Ishikawa (cell line): Measurements from ENCODE around the gene PTPN6.

Source experiments
- CEBPB ChIP-seq: IDR thresholded peaks from 2 replicates; pipeline ENCODE4 v1.6.1; 2012
- CREB1 ChIP-seq: IDR thresholded peaks from 2 replicates; pipeline ENCODE4 v1.6.1; 2012; ENCODE audit warnings: low read depth
- EGR1 ChIP-seq: IDR thresholded peaks from 2 replicates; pipeline ENCODE4 v1.6.1; 2012
- EP300 ChIP-seq: IDR thresholded peaks from 2 replicates; pipeline ENCODE4 v1.6.1; 2012; ENCODE audit warnings: borderline replicate concordance
- FOXM1 ChIP-seq: IDR thresholded peaks from 2 replicates; pipeline ENCODE4 v1.6.1; 2012; ENCODE audit warnings: low read depth, borderline replicate concordance
- NFIC ChIP-seq: IDR thresholded peaks from 2 replicates; pipeline ENCODE4 v1.6.1; 2012
- RAD21 ChIP-seq: IDR thresholded peaks from 2 replicates; pipeline ENCODE4 v1.6.1; 2012; ENCODE audit warnings: low read depth
- TAF1 ChIP-seq: IDR thresholded peaks from 2 replicates; pipeline ENCODE4 v1.6.1; 2012; ENCODE audit warnings: low read depth, mild to moderate bottlenecking
- YY1 ChIP-seq: IDR thresholded peaks from 2 replicates; pipeline ENCODE4 v1.6.1; 2012; ENCODE audit warnings: low read depth
- ZBTB7A ChIP-seq: IDR thresholded peaks from 2 replicates; pipeline ENCODE4 v1.6.1; 2012; ENCODE audit warnings: low read depth
- TF ChIP-seq, protein P1 (sequence below): IDR thresholded peaks from 2 replicates; pipeline ENCODE4 v1.6.1; 2012
- TF ChIP-seq, protein P2 (sequence below): IDR thresholded peaks from 2 replicates; pipeline ENCODE4 v1.6.1; 2012; ENCODE audit warnings: low read depth, mild to moderate bottlenecking
- TF ChIP-seq, protein P3 (sequence below): IDR thresholded peaks from 2 replicates; pipeline ENCODE4 v1.6.1; 2012

DNA sequence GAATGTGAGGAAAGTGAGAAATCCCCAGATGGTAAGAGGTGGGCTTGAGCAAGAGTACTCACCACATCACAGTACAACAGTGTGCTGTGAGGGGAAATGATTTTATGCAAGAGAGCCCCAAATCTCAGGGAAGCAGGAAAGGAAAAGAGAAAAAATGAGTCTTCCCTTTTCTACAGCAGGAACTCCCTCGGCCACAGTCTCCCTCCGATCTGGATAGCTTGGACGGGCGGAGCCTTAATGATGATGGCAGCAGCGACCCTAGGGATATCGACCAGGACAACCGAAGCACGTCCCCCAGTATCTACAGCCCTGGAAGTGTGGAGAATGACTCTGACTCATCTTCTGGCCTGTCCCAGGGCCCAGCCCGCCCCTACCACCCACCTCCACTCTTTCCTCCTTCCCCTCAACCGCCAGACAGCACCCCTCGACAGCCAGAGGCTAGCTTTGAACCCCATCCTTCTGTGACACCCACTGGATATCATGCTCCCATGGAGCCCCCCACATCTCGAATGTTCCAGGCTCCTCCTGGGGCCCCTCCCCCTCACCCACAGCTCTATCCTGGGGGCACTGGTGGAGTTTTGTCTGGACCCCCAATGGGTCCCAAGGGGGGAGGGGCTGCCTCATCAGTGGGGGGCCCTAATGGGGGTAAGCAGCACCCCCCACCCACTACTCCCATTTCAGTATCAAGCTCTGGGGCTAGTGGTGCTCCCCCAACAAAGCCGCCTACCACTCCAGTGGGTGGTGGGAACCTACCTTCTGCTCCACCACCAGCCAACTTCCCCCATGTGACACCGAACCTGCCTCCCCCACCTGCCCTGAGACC is 15.6 kb upstream of the PTPN6 start:
- TF ChIP-seq, protein P1, sequence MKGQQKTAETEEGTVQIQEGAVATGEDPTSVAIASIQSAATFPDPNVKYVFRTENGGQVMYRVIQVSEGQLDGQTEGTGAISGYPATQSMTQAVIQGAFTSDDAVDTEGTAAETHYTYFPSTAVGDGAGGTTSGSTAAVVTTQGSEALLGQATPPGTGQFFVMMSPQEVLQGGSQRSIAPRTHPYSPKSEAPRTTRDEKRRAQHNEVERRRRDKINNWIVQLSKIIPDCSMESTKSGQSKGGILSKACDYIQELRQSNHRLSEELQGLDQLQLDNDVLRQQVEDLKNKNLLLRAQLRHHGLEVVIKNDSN: no peak
- no peak for TF ChIP-seq EP300
- no peak for TF ChIP-seq CREB1
- TF ChIP-seq YY1: no peak
- TF ChIP-seq FOXM1: no peak
- TF ChIP-seq, protein P2, sequence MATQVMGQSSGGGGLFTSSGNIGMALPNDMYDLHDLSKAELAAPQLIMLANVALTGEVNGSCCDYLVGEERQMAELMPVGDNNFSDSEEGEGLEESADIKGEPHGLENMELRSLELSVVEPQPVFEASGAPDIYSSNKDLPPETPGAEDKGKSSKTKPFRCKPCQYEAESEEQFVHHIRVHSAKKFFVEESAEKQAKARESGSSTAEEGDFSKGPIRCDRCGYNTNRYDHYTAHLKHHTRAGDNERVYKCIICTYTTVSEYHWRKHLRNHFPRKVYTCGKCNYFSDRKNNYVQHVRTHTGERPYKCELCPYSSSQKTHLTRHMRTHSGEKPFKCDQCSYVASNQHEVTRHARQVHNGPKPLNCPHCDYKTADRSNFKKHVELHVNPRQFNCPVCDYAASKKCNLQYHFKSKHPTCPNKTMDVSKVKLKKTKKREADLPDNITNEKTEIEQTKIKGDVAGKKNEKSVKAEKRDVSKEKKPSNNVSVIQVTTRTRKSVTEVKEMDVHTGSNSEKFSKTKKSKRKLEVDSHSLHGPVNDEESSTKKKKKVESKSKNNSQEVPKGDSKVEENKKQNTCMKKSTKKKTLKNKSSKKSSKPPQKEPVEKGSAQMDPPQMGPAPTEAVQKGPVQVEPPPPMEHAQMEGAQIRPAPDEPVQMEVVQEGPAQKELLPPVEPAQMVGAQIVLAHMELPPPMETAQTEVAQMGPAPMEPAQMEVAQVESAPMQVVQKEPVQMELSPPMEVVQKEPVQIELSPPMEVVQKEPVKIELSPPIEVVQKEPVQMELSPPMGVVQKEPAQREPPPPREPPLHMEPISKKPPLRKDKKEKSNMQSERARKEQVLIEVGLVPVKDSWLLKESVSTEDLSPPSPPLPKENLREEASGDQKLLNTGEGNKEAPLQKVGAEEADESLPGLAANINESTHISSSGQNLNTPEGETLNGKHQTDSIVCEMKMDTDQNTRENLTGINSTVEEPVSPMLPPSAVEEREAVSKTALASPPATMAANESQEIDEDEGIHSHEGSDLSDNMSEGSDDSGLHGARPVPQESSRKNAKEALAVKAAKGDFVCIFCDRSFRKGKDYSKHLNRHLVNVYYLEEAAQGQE: no peak
- no peak for TF ChIP-seq CEBPB
- TF ChIP-seq RAD21: no peak
- no peak for TF ChIP-seq EGR1
- no peak for TF ChIP-seq NFIC
- TF ChIP-seq TAF1: no peak
- TF ChIP-seq ZBTB7A: no peak
- TF ChIP-seq, protein P3, sequence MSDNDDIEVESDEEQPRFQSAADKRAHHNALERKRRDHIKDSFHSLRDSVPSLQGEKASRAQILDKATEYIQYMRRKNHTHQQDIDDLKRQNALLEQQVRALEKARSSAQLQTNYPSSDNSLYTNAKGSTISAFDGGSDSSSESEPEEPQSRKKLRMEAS: no peak
